GM19035 (cell line): ENCODE results near the gene ZNF264.
"Not testable (repeated sequence)": the region's sequence is repeated elsewhere in the genome, so short reads cannot be mapped to it uniquely, and the experiment has no call there.

ENCODE experiments used
- ATAC-seq: cut with Tn5 transposase; IDR thresholded peaks from one replicate; pipeline ENCODE4 v1.9.1; 2021; ENCODE audit not compliant: unreplicated experiment

ZNF264 gene

DNA sequence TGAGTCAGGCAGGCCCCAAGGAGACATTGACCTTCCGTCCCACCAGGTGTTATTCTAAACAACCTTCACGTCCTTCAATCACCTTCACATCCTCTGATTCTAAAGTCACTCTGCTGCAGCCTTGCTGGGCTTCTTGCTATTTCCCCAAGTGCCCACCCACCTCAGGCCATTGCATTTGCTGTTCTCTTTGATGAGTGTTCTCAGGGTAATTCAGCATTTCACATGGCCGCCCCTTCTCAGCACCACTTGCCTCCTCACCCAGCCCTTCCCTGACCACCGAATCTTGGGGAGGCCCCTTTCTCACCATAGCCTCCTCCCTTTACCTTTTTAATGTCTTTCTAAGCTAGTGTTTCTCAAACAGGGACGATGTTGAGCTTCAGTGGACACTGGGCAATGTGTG lies 53.8 kb downstream of the ZNF264 start:
- no peak for ATAC-seq

- ATAC-seq, result no peak
Measured at GRCh38 chr19:57245959-57246358, 54.7 kb downstream of the ZNF264 start.

DNA sequence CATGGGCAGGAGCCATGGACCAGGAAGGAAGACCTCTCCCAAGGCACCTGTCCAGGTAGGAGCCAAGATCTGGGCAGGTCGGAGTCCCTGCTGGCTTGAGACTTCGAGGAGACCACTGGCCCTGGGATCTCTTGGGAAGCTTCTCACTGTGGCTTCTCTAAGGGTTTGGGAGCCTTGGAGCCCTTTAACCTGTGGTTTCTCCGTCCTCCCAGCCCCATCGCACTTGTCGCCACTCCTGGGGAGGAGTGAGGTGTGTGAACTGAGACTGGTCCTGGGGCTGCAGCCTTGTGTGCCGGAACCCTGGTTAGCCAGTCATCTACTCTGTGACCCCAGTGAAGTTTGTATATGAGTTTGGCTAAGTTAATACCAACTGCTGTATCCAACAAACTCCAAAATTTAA lies 57.3 kb downstream of the ZNF264 start:
- ATAC-seq, result no peak

DNA sequence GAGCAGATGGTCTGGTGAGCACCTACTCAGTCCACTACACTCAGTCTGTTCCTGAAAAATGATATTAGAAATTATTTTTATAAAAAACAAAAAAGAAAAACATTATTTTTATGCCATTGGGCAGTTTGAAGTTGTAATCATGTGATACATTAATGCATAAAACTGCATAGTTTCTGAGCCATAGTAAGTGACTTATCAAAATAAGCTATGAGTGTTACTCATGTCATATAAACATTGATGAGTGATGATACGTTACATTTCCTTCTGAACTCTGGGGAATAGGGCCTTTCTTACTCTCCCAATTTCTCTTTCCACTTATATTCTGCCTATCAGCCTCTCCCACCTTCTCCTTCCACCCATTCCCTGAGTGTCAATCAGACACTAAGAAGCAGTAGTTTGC lies 58.0 kb downstream of the ZNF264 start:
- ATAC-seq, result no peak

- not testable (repeated sequence) for ATAC-seq
Measured at GRCh38 chr19:57253767-57254166, 62.5 kb downstream of the ZNF264 start.

- no peak for ATAC-seq
Measured at GRCh38 chr19:57262044-57262443, 70.7 kb downstream of the ZNF264 start.

DNA sequence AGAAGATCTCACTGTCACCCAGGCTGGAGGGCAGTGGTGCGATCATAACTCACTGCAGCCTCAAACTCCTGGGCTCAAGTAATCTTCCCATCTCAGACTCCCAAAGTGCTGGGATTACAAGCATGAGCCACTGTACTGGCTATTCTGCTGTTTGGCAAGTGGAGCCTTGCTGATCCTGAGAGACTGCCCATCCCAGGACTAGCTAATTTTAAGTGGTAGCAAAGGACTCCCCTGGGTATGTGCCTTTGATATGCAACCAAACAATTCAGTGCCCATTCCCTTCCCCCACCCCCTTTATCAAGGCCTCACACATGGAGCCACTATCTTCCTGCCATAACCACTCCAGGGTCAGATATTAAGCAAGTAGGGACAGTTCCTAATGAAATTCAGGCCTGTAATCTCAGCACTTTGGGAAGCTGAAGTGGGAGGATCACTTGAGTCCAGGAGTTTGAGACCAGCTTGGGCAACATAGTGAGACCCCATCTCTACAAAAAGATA lies 72.0 kb downstream of the ZNF264 start:
- ATAC-seq, result no peak

GRCh38 chr19:57267291-57267690 lies 76.0 kb downstream of the ZNF264 start:
- ATAC-seq, result no peak

DNA sequence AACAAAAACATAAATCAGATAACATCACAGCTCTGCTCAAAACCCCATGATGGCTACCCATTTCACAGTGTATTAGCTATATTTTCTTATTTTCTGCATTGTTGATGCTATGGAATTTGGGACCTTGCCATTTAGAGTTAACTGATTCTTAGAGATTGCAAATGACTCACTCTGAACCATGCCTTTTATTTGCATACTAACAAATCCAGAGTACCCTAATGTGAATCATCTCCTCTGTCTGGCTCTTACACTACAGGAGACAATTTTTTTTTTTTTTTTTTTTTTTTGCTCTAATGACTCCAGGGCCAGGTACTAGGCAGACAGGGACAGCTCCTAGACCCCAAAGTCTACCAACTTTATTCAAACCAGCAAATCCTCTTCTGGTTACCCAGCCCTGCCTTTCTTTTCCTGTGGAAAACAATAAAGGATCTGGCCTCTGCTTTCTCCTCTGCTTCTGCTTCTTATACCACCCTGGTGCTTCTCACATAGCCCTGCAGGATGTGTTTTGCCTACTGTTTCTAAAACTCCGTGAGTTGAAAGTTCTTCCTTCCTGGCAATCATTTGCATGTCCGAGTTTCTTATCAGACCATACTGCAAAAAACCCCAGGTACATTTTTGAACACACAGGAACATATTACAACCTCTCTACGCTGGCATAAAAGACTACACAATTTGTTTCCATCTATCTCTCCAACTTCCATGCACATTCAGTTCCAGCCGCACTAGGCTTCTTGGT lies 78.4 kb downstream of the ZNF264 start:
- ATAC-seq, result peak; percentile 46

DNA sequence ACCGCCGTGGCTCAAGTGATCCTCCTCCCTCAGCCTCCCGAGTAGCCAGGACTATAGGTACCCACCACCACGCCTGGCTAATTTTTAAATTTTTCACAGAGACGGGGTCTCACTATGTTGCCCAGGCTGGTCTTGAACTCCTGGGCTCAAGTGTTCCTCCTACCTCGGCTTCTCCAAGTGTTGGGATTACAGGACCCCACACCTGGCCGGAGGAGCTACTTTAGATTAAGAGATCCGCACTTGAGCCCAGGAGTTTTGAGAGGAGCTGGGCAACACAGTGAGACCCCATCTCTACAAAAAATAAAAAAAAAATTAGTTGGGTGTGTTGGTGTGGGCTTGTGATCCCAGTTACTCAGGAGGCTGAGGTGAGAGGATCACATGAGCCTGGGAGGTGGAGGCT lies 80.0 kb downstream of the ZNF264 start:
- no peak for ATAC-seq
